COLO829 (cell line): ENCODE results near the gene IDUA.

Experiments used
- DNase-seq: peaks from one replicate; pipeline ENCODE4 v3.0.0; 2012; ENCODE audit warnings: low spot score

IDUA gene

DNA sequence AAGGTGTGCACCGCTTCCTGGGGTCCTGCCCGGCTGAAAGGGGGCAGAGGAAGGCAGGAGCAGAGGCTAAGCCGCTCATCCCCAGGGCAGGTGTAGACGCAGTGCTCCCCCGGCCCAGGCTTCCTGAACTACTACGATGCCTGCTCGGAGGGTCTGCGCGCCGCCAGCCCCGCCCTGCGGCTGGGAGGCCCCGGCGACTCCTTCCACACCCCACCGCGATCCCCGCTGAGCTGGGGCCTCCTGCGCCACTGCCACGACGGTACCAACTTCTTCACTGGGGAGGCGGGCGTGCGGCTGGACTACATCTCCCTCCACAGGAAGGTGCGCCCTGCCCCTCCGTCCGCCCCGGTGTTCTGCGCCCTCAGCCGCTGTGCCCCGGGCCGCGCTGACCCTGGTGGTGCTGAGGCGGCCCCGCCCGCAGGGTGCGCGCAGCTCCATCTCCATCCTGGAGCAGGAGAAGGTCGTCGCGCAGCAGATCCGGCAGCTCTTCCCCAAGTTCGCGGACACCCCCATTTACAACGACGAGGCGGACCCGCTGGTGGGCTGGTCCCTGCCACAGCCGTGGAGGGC lies 14.8 kb downstream of the IDUA start:
- no peak for DNase-seq

DNA sequence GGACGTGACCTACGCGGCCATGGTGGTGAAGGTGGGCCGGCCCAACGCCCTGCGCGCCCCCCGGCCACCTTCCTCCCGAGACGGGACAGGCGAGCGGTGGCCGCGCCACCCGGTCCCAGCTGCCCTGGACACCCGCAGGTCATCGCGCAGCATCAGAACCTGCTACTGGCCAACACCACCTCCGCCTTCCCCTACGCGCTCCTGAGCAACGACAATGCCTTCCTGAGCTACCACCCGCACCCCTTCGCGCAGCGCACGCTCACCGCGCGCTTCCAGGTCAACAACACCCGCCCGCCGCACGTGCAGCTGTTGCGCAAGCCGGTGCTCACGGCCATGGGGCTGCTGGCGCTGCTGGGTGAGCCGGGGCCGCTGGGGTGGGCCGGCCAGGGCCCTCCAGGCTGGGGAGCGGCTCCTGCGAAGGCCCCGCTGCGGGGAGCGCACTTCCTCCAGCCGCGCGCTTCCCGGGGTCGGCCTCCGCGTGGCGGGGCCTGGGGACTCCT lies 15.3 kb downstream of the IDUA start:
- DNase-seq = no peak

DNA sequence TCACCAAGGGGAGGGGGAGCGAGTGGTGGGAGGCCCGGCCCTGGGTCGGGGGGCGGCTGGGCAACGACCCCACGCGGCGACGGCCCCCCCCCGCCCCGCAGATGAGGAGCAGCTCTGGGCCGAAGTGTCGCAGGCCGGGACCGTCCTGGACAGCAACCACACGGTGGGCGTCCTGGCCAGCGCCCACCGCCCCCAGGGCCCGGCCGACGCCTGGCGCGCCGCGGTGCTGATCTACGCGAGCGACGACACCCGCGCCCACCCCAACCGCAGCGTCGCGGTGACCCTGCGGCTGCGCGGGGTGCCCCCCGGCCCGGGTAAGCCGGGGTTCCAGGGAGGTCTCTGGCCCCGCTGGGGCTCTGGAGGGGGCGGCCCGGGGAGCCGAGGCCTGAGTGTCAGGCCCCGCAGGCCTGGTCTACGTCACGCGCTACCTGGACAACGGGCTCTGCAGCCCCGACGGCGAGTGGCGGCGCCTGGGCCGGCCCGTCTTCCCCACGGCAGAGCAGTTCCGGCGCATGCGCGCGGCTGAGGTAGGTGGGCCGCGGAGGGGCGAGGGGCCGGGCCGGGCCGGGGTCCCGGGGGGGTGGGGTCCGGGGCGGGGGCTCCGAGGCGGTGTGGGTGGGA lies 15.9 kb downstream of the IDUA start:
- DNase-seq = no peak

- no peak for DNase-seq
Measured at GRCh38 chr4:1003271-1004070, 16.6 kb downstream of the IDUA start.

DNA sequence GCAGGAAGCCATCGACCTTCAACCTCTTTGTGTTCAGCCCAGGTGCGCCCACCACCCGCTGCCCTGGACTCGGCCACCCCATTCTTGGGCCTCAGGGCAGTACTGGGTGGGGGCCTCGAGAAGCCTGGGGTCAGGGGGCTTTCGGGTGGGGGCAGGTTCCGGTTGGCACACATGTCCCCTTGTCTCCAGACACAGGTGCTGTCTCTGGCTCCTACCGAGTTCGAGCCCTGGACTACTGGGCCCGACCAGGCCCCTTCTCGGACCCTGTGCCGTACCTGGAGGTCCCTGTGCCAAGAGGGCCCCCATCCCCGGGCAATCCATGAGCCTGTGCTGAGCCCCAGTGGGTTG lies 17.2 kb downstream of the IDUA start:
- no peak for DNase-seq

- DNase-seq = no peak
Measured at GRCh38 chr4:1004557-1005485, 18.0 kb downstream of the IDUA start.

- no peak for DNase-seq
Measured at GRCh38 chr4:1006856-1007255, 20.0 kb downstream of the IDUA start.

- no peak for DNase-seq
Measured at GRCh38 chr4:1008840-1009541, 22.1 kb downstream of the IDUA start.

DNA sequence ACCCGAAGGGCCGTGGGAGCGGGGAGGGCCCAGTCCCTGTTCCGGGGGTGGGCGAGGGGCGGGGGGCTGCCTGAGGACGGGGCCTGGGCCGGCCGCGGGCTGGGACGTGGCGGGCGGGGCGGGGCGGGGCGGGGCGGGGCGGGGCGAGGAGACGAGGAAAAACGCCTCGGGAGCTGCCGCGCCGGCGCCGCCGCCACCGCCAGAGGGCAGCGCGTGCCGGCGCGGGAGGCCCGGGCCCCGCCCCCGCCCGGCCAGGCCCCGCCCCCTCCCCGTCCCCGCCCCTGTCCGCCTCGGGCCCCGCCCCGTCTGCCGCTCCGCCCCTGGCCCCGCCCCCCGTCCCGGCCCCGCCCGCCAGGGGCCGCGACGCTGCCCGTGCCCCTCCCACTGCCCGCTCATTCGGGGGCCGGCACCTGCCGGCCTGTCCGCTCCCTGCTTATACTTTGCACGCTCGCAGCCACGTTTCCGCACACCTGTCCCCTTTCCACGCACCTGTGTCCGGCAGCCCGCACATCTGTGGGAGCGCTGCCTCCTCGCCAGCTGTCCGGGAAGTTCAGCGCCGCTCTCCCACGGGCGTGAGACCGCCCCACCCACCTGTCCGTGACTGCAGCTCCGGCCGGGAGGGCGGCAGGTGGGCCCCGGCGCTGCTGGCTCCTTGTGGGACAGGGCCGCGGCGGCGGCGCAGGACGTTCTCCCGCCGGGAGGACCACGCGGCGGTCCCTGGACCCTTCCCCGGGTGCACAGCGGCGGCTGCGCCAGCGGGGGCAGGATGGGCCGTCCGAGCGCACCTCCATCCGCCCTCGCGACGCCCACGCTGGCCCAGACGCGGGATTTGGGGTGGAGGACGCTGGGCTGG lies 22.9 kb downstream of the IDUA start:
- peak; percentile 25 for DNase-seq

- no peak for DNase-seq
Measured at GRCh38 chr4:1010395-1011021, 23.7 kb downstream of the IDUA start.

DNA sequence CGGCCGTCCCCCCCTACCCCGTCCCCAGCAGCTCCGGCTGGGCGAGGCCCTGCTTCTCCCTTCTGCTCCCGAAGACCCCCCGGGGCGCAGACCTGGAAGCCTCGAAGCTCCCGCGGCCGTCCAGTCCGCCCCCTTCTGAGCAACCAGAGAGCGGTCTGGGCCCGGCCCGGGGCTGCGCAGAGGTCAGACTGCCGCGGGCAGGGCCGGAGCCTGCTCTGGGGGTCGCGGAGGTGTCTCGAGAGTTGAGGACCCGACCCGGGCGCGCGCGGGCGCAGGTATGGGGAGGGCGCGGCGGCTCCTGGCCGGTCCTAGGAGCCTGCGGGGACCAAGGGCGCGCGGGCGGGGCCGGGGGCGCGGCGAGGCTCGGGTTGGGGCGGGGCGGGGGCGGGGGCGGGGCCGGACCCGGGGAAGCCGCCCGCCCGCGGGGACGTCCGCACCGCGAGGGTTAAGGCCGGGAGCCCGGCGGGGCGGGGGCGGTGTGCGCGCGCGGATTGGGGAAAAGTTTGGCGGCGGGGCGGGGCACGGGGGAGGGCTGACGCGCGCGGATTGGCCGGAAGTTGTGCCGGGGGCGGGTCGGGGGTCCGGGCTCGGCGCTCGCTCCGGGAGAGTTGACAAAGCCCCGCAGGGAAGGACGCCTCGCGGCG lies 24.3 kb downstream of the IDUA start, which contains the start of gene FGFRL1:
TSS of gene FGFRL1 (plus strand) at position 605 of the 644 bp plus-strand sequence. CDS start 860 bp downstream, outside the sequence.
- DNase-seq = peak; percentile 62

- no peak for DNase-seq
Measured at GRCh38 chr4:1011666-1012033, 24.8 kb downstream of the IDUA start.

DNA sequence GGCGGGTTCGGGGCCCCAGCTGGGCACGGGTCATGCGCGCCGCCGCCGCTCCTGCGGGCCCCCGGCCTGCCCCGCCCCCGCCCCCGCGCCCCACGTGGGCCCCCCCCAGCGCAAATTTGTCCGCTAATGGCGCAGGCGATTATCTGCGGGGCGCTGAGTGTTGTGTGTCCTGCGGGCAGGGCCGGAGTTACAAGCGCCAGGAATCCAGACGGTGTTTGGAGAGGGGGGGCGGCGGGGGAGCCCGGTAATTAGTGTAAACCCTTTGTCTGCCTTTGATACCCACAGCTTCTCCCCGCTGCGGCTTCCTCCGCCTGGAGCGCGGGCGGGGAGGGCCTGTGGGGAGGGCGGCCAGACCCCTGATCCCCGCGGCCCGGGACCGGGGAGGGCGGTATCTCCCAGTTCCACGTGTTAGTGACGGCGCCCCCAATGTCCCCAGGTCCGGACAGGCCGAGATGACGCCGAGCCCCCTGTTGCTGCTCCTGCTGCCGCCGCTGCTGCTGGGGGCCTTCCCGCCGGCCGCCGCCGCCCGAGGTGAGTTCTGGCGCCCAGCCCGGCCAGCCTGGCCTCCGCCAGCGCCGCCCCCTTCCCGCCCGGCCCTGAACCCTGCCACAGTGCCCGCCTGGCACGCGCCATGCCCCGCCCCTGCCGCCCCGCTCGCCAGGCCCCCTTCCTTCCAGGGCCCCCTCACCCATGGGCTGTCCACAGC lies 25.3 kb downstream of the IDUA start:
- DNase-seq = no peak

DNA sequence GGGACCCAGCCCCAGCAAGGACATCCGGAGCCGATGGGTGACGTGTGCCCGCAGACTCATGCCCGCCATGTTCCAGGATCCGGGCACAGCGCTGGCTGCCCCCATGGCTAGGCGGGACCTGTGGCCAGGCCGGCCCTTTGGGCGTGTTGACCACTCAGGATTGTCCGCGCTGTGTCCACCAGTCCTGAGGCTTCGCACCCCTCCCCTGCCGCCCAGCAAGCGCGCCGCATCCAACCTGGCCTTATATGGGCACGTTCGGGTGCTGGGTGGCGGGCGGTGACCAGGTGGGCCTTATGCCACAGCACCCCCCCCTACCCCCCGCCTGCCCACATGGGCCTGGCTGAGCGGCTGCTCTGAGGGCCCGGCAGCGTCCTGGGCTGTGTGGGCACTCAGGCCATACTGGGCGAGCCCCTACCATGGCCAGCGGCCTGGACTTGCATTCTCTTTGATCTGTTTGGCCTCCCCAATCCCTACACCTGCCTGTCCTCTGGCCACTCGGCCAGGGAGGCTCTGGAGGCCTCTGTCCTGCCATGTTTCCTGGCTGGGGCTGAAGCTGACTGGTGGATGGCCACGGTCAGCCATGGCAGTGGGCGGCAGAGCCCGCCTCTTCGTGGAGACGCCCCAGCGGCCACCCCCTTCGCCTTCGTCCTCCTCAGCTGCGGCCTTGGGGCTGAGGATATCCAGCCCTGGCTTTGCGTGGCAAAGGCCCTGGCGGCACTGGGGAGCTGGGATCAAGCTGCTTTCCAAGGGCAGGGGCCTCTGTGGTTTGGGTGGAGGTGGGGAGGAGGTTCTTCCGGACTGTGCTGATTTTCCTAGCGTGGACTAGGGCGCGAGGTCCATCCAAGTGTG lies 26.6 kb downstream of the IDUA start:
- no peak for DNase-seq

DNA sequence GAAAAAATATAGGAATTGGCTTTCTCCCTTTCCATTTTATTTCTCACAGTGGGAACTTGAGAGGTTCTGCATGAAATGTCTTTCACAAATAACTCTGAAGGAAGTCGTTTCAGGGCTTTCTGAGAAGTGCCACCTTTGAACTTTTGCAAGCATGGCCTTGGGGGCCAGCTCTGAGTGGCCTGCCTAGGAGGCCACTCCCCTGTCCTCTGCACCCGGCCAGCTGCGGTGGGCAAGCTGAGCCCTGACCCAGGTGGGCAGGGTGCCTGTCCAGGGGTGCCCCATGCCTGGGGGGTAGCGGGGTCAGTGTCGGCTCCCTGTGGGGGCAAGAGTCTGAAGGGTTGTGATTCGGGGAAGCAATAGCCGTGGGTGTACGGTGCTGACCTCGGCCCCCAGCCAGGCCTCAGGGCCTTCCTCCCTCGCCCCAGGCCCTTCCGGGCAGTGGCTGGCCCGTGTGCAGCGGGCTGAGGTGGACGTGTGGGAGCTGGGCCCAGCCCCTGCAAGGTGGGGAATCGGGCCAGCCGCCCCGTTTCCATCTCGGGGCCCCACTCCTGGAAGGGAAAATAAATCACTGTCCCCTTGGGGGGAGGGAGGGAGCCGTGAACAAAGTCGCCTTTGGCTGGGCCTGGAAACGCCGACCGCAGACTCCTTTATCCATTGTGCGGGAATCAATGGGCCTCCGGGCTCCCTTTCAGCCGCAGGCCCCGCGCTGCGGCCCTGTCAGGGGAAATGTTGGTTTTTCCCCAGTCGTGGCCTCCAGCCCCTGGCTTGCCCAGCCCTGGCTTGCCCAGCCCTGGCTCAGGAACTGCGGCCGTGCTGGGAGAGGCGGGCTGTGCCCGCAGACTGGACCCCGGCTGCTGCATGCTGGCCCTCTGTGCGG lies 27.7 kb downstream of the IDUA start:
- DNase-seq = peak; percentile 43

- DNase-seq = no peak
Measured at GRCh38 chr4:1015179-1015578, 28.3 kb downstream of the IDUA start.

- no peak for DNase-seq
Measured at GRCh38 chr4:1015746-1016145, 28.9 kb downstream of the IDUA start.
